H9 (cell line): ENCODE measurements around the gene F12. TPM values are rescaled to one million over a fixed set of nuclear protein-coding genes. Genes with fewer than 3 reads are reported as not detected.

ENCODE experiments used
- DNase-seq: peaks from one replicate; pipeline ENCODE4 v3.0.0-alpha.2; 2017
- H2AFZ ChIP-seq: one replicate; pipeline ENCODE4 v1.6.1; 2013; ENCODE audit warnings: mild to moderate bottlenecking, low read length, control low read depth, moderate library complexity
- H2AK5ac ChIP-seq: 2 replicates; pipeline ENCODE4 v1.6.1; 2013; ENCODE audit warnings: low read length, control low read depth, mixed read lengths; ENCODE audit not compliant: insufficient read length
- H2BK120ac ChIP-seq: one replicate; pipeline ENCODE4 v1.6.1; 2013; ENCODE audit warnings: low read depth, mild to moderate bottlenecking, low read length, control low read depth, inconsistent platforms; ENCODE audit not compliant: poor library complexity, severe bottlenecking
- H2BK12ac ChIP-seq: 2 replicates; pipeline ENCODE4 v1.6.1; 2013; ENCODE audit warnings: low read length, control low read depth, mixed read lengths, low read depth; ENCODE audit not compliant: insufficient read length
- H2BK15ac ChIP-seq: 2 replicates; pipeline ENCODE4 v1.6.1; 2013; ENCODE audit warnings: low read depth, low read length, control low read depth
- H2BK20ac ChIP-seq: one replicate; pipeline ENCODE4 v1.6.1; 2013; ENCODE audit warnings: low read depth, mild to moderate bottlenecking, low read length, control low read depth, inconsistent platforms; ENCODE audit not compliant: poor library complexity, severe bottlenecking
- H2BK5ac ChIP-seq: 2 replicates; pipeline ENCODE4 v1.6.1; 2013; ENCODE audit warnings: low read length, control low read depth, mixed read lengths; ENCODE audit not compliant: insufficient read length
- H3K14ac ChIP-seq: 2 replicates; pipeline ENCODE4 v1.6.1; 2013; ENCODE audit warnings: low read length, control low read depth; ENCODE audit not compliant: insufficient read depth
- H3K18ac ChIP-seq: 2 replicates; pipeline ENCODE4 v1.6.1; 2013; ENCODE audit warnings: low read depth, mild to moderate bottlenecking, mixed read lengths, low read length, control low read depth; ENCODE audit not compliant: insufficient read length
- H3K23ac ChIP-seq: 2 replicates; pipeline ENCODE4 v1.6.1; 2013; ENCODE audit warnings: low read length, control low read depth, mixed read lengths, low read depth; ENCODE audit not compliant: insufficient read length
- H3K23me2 ChIP-seq: 2 replicates; pipeline ENCODE4 v1.6.1; 2013; ENCODE audit warnings: low read depth, mild to moderate bottlenecking, mixed read lengths, low read length, control low read depth; ENCODE audit not compliant: insufficient read length, poor library complexity, severe bottlenecking
- H3K27ac ChIP-seq: 2 replicates; pipeline ENCODE4 v1.5.1; 2013; ENCODE audit warnings: low read length, control low read depth, mixed read lengths, low read depth; ENCODE audit not compliant: insufficient read length
- H3K27me3 ChIP-seq: 2 replicates; pipeline ENCODE4 v1.6.1; 2013; ENCODE audit warnings: low read length, control low read depth, inconsistent platforms; ENCODE audit not compliant: insufficient read depth
- H3K4ac ChIP-seq: 2 replicates; pipeline ENCODE4 v1.6.1; 2013; ENCODE audit warnings: low read depth, mild to moderate bottlenecking, control low read depth, inconsistent platforms, low read length, moderate library complexity
- H3K4me1 ChIP-seq: 2 replicates; pipeline ENCODE4 v1.6.1; 2013; ENCODE audit warnings: low read length, control low read depth, inconsistent platforms; ENCODE audit not compliant: insufficient read depth
- H3K4me2 ChIP-seq: 2 replicates; pipeline ENCODE4 v1.6.1; 2013; ENCODE audit warnings: low read length, control low read depth, mixed read lengths; ENCODE audit not compliant: insufficient read length, insufficient read depth
- H3K56ac ChIP-seq: 2 replicates; pipeline ENCODE4 v1.6.1; 2013; ENCODE audit warnings: low read depth, mild to moderate bottlenecking, mixed read lengths, low read length, control low read depth; ENCODE audit not compliant: insufficient read length
- H3K79me1 ChIP-seq: 2 replicates; pipeline ENCODE4 v1.6.1; 2013; ENCODE audit warnings: low read depth, mild to moderate bottlenecking, moderate library complexity, low read length, control low read depth, inconsistent platforms; ENCODE audit not compliant: insufficient read depth, poor library complexity, severe bottlenecking
- H3K79me2 ChIP-seq: 2 replicates; pipeline ENCODE4 v1.6.1; 2013; ENCODE audit warnings: low read length, control low read depth, inconsistent platforms; ENCODE audit not compliant: insufficient read depth
- H3K9ac ChIP-seq: 2 replicates; pipeline ENCODE4 v1.6.1; 2013; ENCODE audit warnings: low read length, control low read depth, mixed read lengths; ENCODE audit not compliant: insufficient read length; ENCODE audit errors: extremely low read depth
- H3K9me3 ChIP-seq: one replicate; pipeline ENCODE4 v1.6.1; 2013; ENCODE audit warnings: low read depth, low read length, inconsistent platforms; ENCODE audit not compliant: control insufficient read depth
- H3T11ph ChIP-seq: one replicate; pipeline ENCODE4 v1.6.1; 2013; ENCODE audit warnings: mild to moderate bottlenecking, low read length, control low read depth, inconsistent platforms
- H4K20me1 ChIP-seq: one replicate; pipeline ENCODE4 v1.6.1; 2013; ENCODE audit not compliant: control insufficient read depth, insufficient read length, insufficient read depth
- H4K5ac ChIP-seq: 2 replicates; pipeline ENCODE4 v1.6.1; 2013; ENCODE audit warnings: low read depth, mild to moderate bottlenecking, mixed read lengths, low read length, control low read depth; ENCODE audit not compliant: insufficient read length
- H4K8ac ChIP-seq: replicated peaks from 2 replicates; pipeline ENCODE4 v1.6.1; 2013; ENCODE audit warnings: low read length, control low read depth, mixed read lengths, low read depth; ENCODE audit not compliant: insufficient read length
- H4K91ac ChIP-seq: 2 replicates; pipeline ENCODE4 v1.6.1; 2013; ENCODE audit warnings: low read depth, mild to moderate bottlenecking, moderate library complexity, mixed read lengths, low read length, control low read depth; ENCODE audit not compliant: insufficient read length
- H3K27ac Mint-ChIP-seq, 3 experiments: 2 replicates in 2 of 3; 3 replicates in 1 of 3; pipeline ENCODE4 v1.8.0; 2020 to 2021; ENCODE audit warnings: mixed read lengths in 3 of 3, mild to moderate bottlenecking in 1 of 3, moderate library complexity in 1 of 3
- H3K27me3 Mint-ChIP-seq: 2 replicates; pipeline ENCODE4 v1.8.0; 2021; ENCODE audit warnings: low read depth, mild to moderate bottlenecking, moderate library complexity, mixed read lengths
- H3K36me3 Mint-ChIP-seq, 3 experiments: 2 replicates in 2 of 3; 3 replicates in 1 of 3; pipeline ENCODE4 v1.8.0; 2020 to 2021; ENCODE audit warnings: low read depth in 3 of 3, mixed read lengths in 3 of 3; ENCODE audit not compliant: insufficient read depth in 1 of 3
- H3K4me1 Mint-ChIP-seq, 2 experiments: 2 replicates each; pipeline ENCODE4 v1.8.0; 2020; ENCODE audit warnings: mixed read lengths in 2 of 2
- H3K4me3 Mint-ChIP-seq, 2 experiments: 2 replicates in 1 of 2; 3 replicates in 1 of 2; pipeline ENCODE4 v1.8.0; 2020 to 2021; ENCODE audit warnings: mild to moderate bottlenecking in 2 of 2, mixed read lengths in 2 of 2, moderate library complexity in 1 of 2
- H3K9me3 Mint-ChIP-seq, 2 experiments: 2 replicates in 1 of 2; 3 replicates in 1 of 2; pipeline ENCODE4 v1.8.0; 2020; ENCODE audit warnings: mild to moderate bottlenecking in 2 of 2, mixed read lengths in 2 of 2, moderate library complexity in 1 of 2
- CTCF ChIP-seq: fragments of 200-600 bp; sonication (generic); conservative IDR thresholded peaks from 3 replicates; pipeline ENCODE4 v1.8.0; 2021; ENCODE audit warnings: antibody characterized with exemption, mild to moderate bottlenecking
- WGBS: extraction: QIAGEN DNeasy Blood & Tissue Kit; methylation state at CpG from one replicate; pipeline ENCODE4 v1.1.7; 2013; ENCODE audit warnings: missing lambda C conversion rate, low lambda C conversion rate, mixed read lengths; ENCODE audit not compliant: insufficient read length; ENCODE audit errors: extremely low coverage; 5-methylcytosine and 5-hydroxymethylcytosine counted together
- total RNA-seq: library from RNA; stranded (reverse); gene quantifications from 2 replicates; pipeline ENCODE4 v1.2.1, GENCODE V29; 2021

The F12 gene
- total RNA-seq, 1 experiment from 2014 or later = 3.5 TPM

- H3K27ac ChIP-seq = no peak overlapping the region
- no peaks in the 10 kb centered on the region for H3K9me3 ChIP-seq
- H3K4me2 ChIP-seq = no peak overlapping the region
- H4K5ac ChIP-seq = no peak overlapping the region
- no peak overlapping the region for H3K23ac ChIP-seq
- H2BK120ac ChIP-seq = no peak overlapping the region
- no peak overlapping the region for H2BK5ac ChIP-seq
- H2AK5ac ChIP-seq = no peak overlapping the region
- WGBS = no CpG with 5 or more reads among the region's 10 CpGs
- no peak overlapping the region for H2BK20ac ChIP-seq
- no peak overlapping the region for H3K14ac ChIP-seq
- Mint-ChIP-seq H3K9me3 (no peaks in the 10 kb centered on the region), H3K27ac (no peak overlapping the region), H3K27me3 (peaks cover 68% of the 10 kb centered on the region), H3K36me3 (no peaks in the 10 kb centered on the region), H3K4me3 (no peak overlapping the region), H3K4me1 (peaks cover 17 to 23% of the 10 kb centered on the region in 2 experiments)
- H3K56ac ChIP-seq = no peak overlapping the region
- no peak overlapping the region for H4K91ac ChIP-seq
- H3K4ac ChIP-seq = no peak overlapping the region
- H2BK15ac ChIP-seq = no peak overlapping the region
- H3T11ph ChIP-seq = no peak overlapping the region
- DNase-seq = no peak
- no peak overlapping the region for H2AFZ ChIP-seq
- H3K23me2 ChIP-seq = no peaks in the 10 kb centered on the region
- H3K18ac ChIP-seq = no peak overlapping the region
- H3K79me1 ChIP-seq = no peaks in the 10 kb centered on the region
- no peak overlapping the region for H3K9ac ChIP-seq
- no peaks in the 10 kb centered on the region; the same call in 1 of the 2 replicates for H3K27me3 ChIP-seq
- H2BK12ac ChIP-seq = no peak overlapping the region
- no peak for TF ChIP-seq CTCF
- no peaks in the 10 kb centered on the region for H3K4me1 ChIP-seq
- H4K20me1 ChIP-seq = no peaks in the 10 kb centered on the region
- H4K8ac ChIP-seq = no peak overlapping the region
- H3K79me2 ChIP-seq = no peaks in the 10 kb centered on the region
Measured at GRCh38 chr5:177388521-177389052, 20.8 kb downstream of the F12 start.
